HuH-7.5 (cell line): ENCODE results near the gene PRKG1.

Experiments
- DNase-seq: peaks from one replicate; pipeline ENCODE4 v3.0.0; 2011; ENCODE audit warnings: low spot score

Gene PRKG1

GRCh38 chr10:52316500-52316899, 1242.2 kb downstream of the PRKG1 start:
- DNase-seq: no peak

- no peak for DNase-seq
Measured at GRCh38 chr10:52318136-52318701, 1243.9 kb downstream of the PRKG1 start.

- no peak for DNase-seq
Measured at GRCh38 chr10:52318822-52319464, 1244.7 kb downstream of the PRKG1 start.

DNA sequence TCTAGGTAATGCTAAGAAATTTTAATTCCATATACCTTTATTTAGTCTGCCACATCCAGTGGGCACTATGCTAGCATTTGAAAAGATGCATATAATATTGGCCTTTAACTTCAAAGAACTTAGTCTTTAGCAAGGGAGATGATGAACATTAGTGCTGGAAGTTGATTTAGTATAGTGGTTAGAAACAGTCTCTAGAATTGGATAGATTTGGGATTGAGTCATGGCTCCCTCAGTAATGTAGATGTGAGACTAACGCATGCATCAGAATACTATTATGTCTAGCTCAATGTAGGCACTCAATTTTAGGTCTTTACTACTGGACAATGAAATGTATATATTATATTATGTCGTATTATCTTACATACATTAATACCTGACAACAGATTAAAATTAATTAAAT, 1245.6 kb downstream of the PRKG1 start:
- DNase-seq: no peak

DNA sequence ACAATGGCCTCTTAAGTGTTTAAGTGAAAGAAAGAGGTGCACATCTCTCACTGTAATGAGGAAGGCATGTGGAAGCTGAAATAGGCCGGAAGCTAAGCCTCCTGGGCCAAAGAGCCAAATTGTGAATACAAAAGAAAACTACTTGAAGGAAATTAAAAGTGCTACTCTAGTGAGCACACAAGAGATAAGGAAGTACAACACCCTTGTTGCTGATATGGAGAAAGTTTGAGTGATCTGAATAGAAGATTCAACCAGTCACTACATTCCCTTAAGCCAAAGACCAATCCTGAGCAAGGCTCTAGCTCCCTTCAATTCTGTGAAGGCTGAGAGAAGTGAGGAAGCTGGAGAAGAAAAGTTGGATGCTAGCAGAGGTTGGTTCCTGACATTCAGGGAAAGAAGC, 1248.0 kb downstream of the PRKG1 start:
- no peak for DNase-seq

DNA sequence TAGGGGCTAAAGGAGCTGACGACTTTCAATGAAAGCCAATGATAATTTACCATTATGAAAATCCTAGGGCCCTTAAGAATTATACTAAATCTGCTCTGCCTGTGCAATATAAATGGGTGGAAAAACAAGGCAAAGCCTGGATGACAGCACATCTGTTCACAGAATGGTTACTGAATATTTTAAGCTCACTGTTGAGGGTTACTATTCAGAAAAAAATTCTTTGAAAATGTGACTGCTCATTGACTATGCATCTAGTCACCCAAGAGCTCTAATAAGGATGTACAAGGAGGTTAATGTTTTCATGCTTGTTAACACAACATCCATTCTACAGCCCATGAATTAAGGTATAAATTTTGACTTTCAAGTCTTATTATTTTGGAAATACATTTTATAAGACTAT, 1248.6 kb downstream of the PRKG1 start:
- DNase-seq: no peak

- DNase-seq: no peak
Measured at GRCh38 chr10:52326382-52326781, 1252.1 kb downstream of the PRKG1 start.

DNA sequence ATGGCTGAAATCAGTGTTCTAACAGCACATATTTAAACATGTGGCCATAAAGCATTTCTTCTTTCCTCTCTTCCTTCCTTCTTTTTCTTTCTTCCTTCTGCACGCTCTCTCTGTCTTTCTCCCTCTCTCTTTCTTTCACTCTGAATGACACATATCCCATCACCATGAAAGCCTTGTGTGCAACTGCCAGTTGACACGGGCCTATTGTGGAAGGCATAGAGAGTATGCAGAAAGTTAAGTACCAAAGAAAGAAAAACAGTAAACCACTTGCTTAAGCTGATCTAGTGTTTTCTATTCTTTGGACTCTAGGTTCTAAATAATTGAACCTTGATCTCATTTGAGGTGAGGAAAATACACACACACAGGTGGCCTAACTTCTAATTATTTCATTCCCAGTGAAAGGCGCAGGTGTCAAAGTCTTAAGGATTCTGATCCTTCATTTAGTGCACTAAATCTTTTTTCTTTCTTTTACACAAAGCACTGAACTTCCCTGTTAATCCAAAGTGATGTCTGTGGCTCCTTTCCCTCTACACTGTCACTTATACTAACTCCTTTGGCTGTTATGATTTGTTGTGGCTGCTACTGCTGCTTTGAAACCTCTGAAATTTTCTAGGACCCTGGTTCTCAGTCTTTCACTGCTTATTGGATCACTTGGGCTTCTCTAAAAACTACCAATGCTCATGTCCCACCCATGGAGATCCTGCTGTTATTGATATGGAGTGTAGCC, 1257.5 kb downstream of the PRKG1 start:
- no peak for DNase-seq

- DNase-seq: no peak
Measured at GRCh38 chr10:52332815-52333214, 1258.5 kb downstream of the PRKG1 start.

GRCh38 chr10:52334595-52334994, 1260.3 kb downstream of the PRKG1 start:
- DNase-seq: no peak

DNA sequence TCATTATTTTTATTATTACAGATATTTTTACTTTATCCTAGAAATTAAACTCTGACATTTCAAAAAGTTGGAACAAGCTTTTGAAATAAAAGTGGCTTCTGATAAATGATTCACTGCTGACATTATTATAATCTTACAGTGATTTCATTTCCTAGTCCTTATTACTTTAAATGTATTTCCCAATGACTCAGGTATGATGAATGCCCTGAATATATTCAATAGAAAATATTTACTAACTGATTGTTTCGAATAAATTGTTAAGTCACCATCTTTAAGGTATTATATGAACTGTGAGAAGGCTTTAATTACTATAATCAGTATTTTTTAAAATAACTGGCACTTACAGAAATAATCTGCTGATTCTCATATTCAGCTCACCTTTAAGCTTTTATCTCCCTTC, 1261.4 kb downstream of the PRKG1 start:
- no peak for DNase-seq

DNA sequence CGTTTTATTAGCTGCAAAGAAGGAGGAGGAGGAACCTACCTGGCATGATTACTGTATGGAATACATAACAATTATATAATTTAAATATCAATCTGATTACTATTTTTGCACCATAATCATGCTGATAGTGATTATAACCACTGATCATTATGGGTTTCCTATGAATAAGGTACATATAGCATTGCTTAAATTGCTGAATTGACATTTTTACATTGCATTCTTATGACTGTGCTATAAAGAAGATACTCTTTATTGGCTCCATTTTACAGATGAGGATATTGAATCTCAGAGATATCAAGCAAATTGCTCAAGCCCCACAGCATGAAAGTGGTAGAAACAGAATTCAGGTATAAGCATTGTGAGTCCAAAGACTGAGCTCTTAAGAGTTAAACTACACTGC, 1262.9 kb downstream of the PRKG1 start:
- no peak for DNase-seq

- no peak for DNase-seq
Measured at GRCh38 chr10:52343439-52343838, 1269.2 kb downstream of the PRKG1 start.

- no peak for DNase-seq
Measured at GRCh38 chr10:52346394-52347326, 1272.4 kb downstream of the PRKG1 start.

GRCh38 chr10:52347327-52347667, 1273.0 kb downstream of the PRKG1 start:
- no peak for DNase-seq
